IMR-90 (cell line): ENCODE results near the gene CLIC2. TPM values are rescaled to one million over a fixed set of nuclear protein-coding genes. Genes with fewer than 3 reads are reported as not detected.

ENCODE experiments used
- ATAC-seq: fragments of 200-7000 bp; cut with Tn5 transposase; 2 replicates; pipeline ENCODE4 v1.9.1; 2020; ENCODE audit warnings: low read depth, mild to moderate bottlenecking, moderate library complexity
- BruUV-seq: library from RNA; stranded (reverse); fragments of 400-500 nt; replicated peaks from 2 replicates; lab custom pipeline; 2021; lab: Mats Ljungman, UMichigan
- CTCF ChIA-PET: fragments of 300-600 bp; formaldehyde crosslinking; extraction: SDS; loops from one replicate; lab custom pipeline; 2021; ENCODE audit warnings: antibody characterized with exemption; lab: Yijun Ruan, JAX
- POLR2A ChIA-PET: fragments of 300-600 bp; sonication (Branson Sonifier 250); formaldehyde crosslinking; loops from one replicate; lab custom pipeline; 2022; ENCODE audit warnings: antibody characterized with exemption; ENCODE audit not compliant: unreplicated experiment; lab: Charles Lee
- DNase-seq: peaks from one replicate; pipeline ENCODE4 v3.0.0; 2013
- H2AFZ ChIP-seq: replicated peaks from 2 replicates; pipeline ENCODE3; 2013; ENCODE audit warnings: low read length, mild to moderate bottlenecking; ENCODE audit not compliant: poor library complexity
- H2AK5ac ChIP-seq: 2 replicates; pipeline ENCODE4 v1.6.1; 2013; ENCODE audit warnings: low read depth, low read length, inconsistent platforms
- H2AK9ac ChIP-seq: replicated peaks from 2 replicates; pipeline ENCODE3; 2013; ENCODE audit warnings: mild to moderate bottlenecking, low read depth, low read length, moderate library complexity; ENCODE audit not compliant: poor library complexity
- H2BK120ac ChIP-seq: 2 replicates; pipeline ENCODE4 v1.6.1; 2013; ENCODE audit warnings: low read depth, low read length, inconsistent platforms
- H2BK15ac ChIP-seq: 3 replicates; pipeline ENCODE4 v1.6.1; 2013; ENCODE audit warnings: low read depth, low read length, inconsistent platforms
- H2BK20ac ChIP-seq: 2 replicates; pipeline ENCODE4 v1.6.1; 2013; ENCODE audit warnings: low read depth, mild to moderate bottlenecking, inconsistent platforms, low read length, moderate library complexity
- H2BK5ac ChIP-seq: 2 replicates; pipeline ENCODE4 v1.6.1; 2013; ENCODE audit warnings: mild to moderate bottlenecking, low read depth, low read length, inconsistent platforms; ENCODE audit not compliant: poor library complexity, severe bottlenecking
- H3K14ac ChIP-seq: replicated peaks from 2 replicates; pipeline ENCODE4 v1.6.1; 2013; ENCODE audit warnings: low read depth, low read length, inconsistent platforms
- H3K18ac ChIP-seq: 2 replicates; pipeline ENCODE4 v1.6.1; 2013; ENCODE audit warnings: low read depth, low read length, control low read depth
- H3K23ac ChIP-seq: 2 replicates; pipeline ENCODE4 v1.6.1; 2013; ENCODE audit warnings: low read depth, low read length, inconsistent platforms
- H3K27ac ChIP-seq: 2 replicates; pipeline ENCODE4 v1.5.1; 2013; ENCODE audit warnings: mild to moderate bottlenecking, control low read depth, low read length; ENCODE audit not compliant: insufficient read depth
- H3K27me3 ChIP-seq: 2 replicates; pipeline ENCODE4 v1.6.1; 2013; ENCODE audit warnings: low read length; ENCODE audit not compliant: control insufficient read depth, insufficient read depth
- H3K36me3 ChIP-seq: 2 replicates; pipeline ENCODE4 v1.6.1; 2013; ENCODE audit warnings: low read length, mixed read lengths; ENCODE audit not compliant: control insufficient read depth, insufficient read depth
- H3K4ac ChIP-seq: 2 replicates; pipeline ENCODE4 v1.6.1; 2013; ENCODE audit warnings: low read depth, low read length, inconsistent platforms
- H3K4me1 ChIP-seq: 2 replicates; pipeline ENCODE4 v1.6.1; 2013; ENCODE audit warnings: low read length, mixed read lengths; ENCODE audit not compliant: control insufficient read depth, insufficient read depth
- H3K4me2 ChIP-seq: 2 replicates; pipeline ENCODE4 v1.6.1; 2013; ENCODE audit warnings: low read depth, mild to moderate bottlenecking, control low read depth, low read length, moderate library complexity
- H3K4me3 ChIP-seq: 2 replicates; pipeline ENCODE4 v1.5.1; 2013; ENCODE audit warnings: low read depth, mild to moderate bottlenecking, control low read depth, low read length, moderate library complexity; ENCODE audit not compliant: insufficient read depth
- H3K56ac ChIP-seq: 2 replicates; pipeline ENCODE4 v1.6.1; 2013; ENCODE audit warnings: low read length, inconsistent platforms; ENCODE audit not compliant: insufficient read depth; ENCODE audit errors: extremely low read depth
- H3K79me1 ChIP-seq, 2 experiments: 2 replicates each; pipeline ENCODE4 v1.6.1; 2013; ENCODE audit warnings: low read length in 2 of 2, inconsistent platforms in 1 of 2, low read depth in 1 of 2
- H3K9ac ChIP-seq: 2 replicates; pipeline ENCODE4 v1.6.1; 2013; ENCODE audit warnings: low read depth, low read length, control low read depth
- H3K9me1 ChIP-seq: 2 replicates; pipeline ENCODE4 v1.6.1; 2013; ENCODE audit warnings: low read length, inconsistent platforms; ENCODE audit not compliant: insufficient read depth
- H3K9me3 ChIP-seq: 2 replicates; pipeline ENCODE4 v1.6.1; 2013; ENCODE audit warnings: low read length; ENCODE audit not compliant: control insufficient read depth, insufficient read depth
- H4K20me1 ChIP-seq: 2 replicates; pipeline ENCODE4 v1.6.1; 2013; ENCODE audit warnings: low read length, inconsistent platforms; ENCODE audit not compliant: insufficient read depth
- H4K5ac ChIP-seq: 2 replicates; pipeline ENCODE4 v1.6.1; 2013; ENCODE audit warnings: mild to moderate bottlenecking, low read depth, low read length, control low read depth
- H4K8ac ChIP-seq, 2 experiments: 2 replicates each; pipeline ENCODE4 v1.6.1; 2013; ENCODE audit warnings: low read depth in 2 of 2, low read length in 2 of 2, control low read depth in 1 of 2, inconsistent platforms in 1 of 2
- H4K91ac ChIP-seq: 2 replicates; pipeline ENCODE4 v1.6.1; 2013; ENCODE audit warnings: low read depth, low read length, inconsistent platforms; ENCODE audit not compliant: insufficient read depth
- BHLHE40 ChIP-seq: fragments of 150-350 bp; IDR thresholded peaks from 2 replicates; pipeline ENCODE4 v1.6.1; 2016; ENCODE audit warnings: mild to moderate bottlenecking, low read depth, low read length
- CEBPB ChIP-seq: IDR thresholded peaks from 2 replicates; pipeline ENCODE4 v1.6.1; 2012; ENCODE audit warnings: low read depth, low read length, improper control_type of control experiment
- FOS ChIP-seq: fragments of 150-350 bp; IDR thresholded peaks from 2 replicates; pipeline ENCODE4 v1.6.1; 2016; ENCODE audit warnings: low read depth, low read length
- MAFK ChIP-seq: IDR thresholded peaks from 2 replicates; pipeline ENCODE4 v1.6.1; 2012; ENCODE audit warnings: low read depth, low read length, improper control_type of control experiment
- MAZ ChIP-seq: IDR thresholded peaks from 2 replicates; pipeline ENCODE4 v1.6.1; 2012; ENCODE audit warnings: low read depth, mild to moderate bottlenecking, low read length, improper control_type of control experiment, moderate library complexity, borderline replicate concordance
- MXI1 ChIP-seq: IDR thresholded peaks from 2 replicates; pipeline ENCODE4 v1.6.1; 2012; ENCODE audit warnings: low read depth, mild to moderate bottlenecking, low read length, moderate library complexity, borderline replicate concordance
- NFE2L2 ChIP-seq: fragments of 150-350 bp; IDR thresholded peaks from 2 replicates; pipeline ENCODE4 v1.6.1; 2016; ENCODE audit warnings: low read depth, mild to moderate bottlenecking, low read length
- POLR2A ChIP-seq: IDR thresholded peaks from 2 replicates; pipeline ENCODE4 v1.6.1; 2012; ENCODE audit warnings: mild to moderate bottlenecking, low read depth, low read length
- RFX5 ChIP-seq: IDR thresholded peaks from 2 replicates; pipeline ENCODE4 v1.8.0; 2012; ENCODE audit warnings: low read depth, mild to moderate bottlenecking, low read length, moderate library complexity
- SMC3 ChIP-seq: fragments of 150-350 bp; IDR thresholded peaks from 2 replicates; pipeline ENCODE4 v1.6.1; 2016; ENCODE audit warnings: low read depth, mild to moderate bottlenecking, antibody characterized with exemption, low read length, moderate library complexity
- WGBS, 2 experiments: methylation state at CpG; one replicate each; pipeline versions ENCODE4 v1.1.5 to v1.1.7; 2013; ENCODE audit warnings: missing lambda C conversion rate in 2 of 2; ENCODE audit not compliant: insufficient read length in 1 of 2; ENCODE audit errors: extremely low coverage in 2 of 2; 5-methylcytosine and 5-hydroxymethylcytosine counted together
- dilution Hi-C: fragments of 300-500 bp; cut with HindIII; formaldehyde crosslinking; loops from one replicate; pipeline ENCODE4 v1.14.3; 2018; ENCODE audit warnings: low sequenced_read_pairs; ENCODE audit not compliant: unreplicated experiment
- in situ Hi-C: fragments of 300-500 bp; cut with MboI; formaldehyde crosslinking; loops from 3 replicates; pipeline ENCODE4 v1.14.3; 2019; ENCODE audit warnings: low sequenced_read_pairs, inconsistent platforms, mixed read lengths
- intact Hi-C: fragments of 100-400 bp; cut with micrococcal nuclease; formaldehyde crosslinking; loops from 2 replicates; pipeline ENCODE4 v1.10.0; 2022
- polyA plus RNA-seq, 3 experiments: library from polyadenylated mRNA; depleted of rRNA; stranded (reverse); fragments of >200 nt; gene quantifications; 2 replicates each; pipeline ENCODE4 v1.2.3, GENCODE V29; 2012; ENCODE audit warnings: low replicate concordance in 1 of 3
- total RNA-seq: library from RNA; depleted of rRNA; stranded (reverse); fragments of >200 nt; gene quantifications from 2 replicates; pipeline ENCODE4 v1.2.3, GENCODE V29; 2012
- TF ChIP-seq, protein P1 (sequence below): conservative IDR thresholded peaks from 2 replicates; pipeline ENCODE4 v1.5.1; 2012; ENCODE audit warnings: mild to moderate bottlenecking, low read depth, low read length, improper control_type of control experiment
- TF ChIP-seq, protein P2 (sequence below): fragments of 150-350 bp; IDR thresholded peaks from 2 replicates; pipeline ENCODE4 v1.6.1; 2017; ENCODE audit warnings: mild to moderate bottlenecking, antibody characterized with exemption, low read length, low read depth

The CLIC2 gene
- total and polyA plus RNA-seq, 2 of the 4 experiments (the other 2 are of a cell fraction), result 0.07 to 0.18 TPM

DNA sequence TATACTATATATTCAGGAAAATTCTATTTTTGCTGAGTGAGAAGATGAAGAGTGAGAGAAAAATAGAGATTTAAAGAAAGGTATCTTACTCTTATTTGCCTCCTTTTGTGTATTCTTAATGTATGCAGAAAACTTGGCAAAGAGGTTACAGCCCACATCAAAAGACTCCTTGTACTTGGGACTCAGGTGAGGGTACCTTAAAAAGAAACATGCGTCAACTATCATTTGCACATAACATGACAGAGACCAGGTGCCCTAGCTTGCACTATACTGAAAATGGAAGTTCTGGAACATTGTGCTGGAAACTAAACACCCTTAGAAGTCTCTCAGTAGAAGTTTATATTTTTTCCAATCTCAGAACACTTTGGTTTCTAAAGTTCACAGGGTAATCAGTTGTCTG, 54.5 kb downstream of the CLIC2 start:
- no peak overlapping the region for H3K14ac ChIP-seq
- ChIA-PET POLR2A (no interaction called here), CTCF (no interaction called here)
- H3K27me3 ChIP-seq, result no peaks in the 10 kb centered on the region
- no peak overlapping the region for H4K5ac ChIP-seq
- no peak overlapping the region for H2AK9ac ChIP-seq
- H3K36me3 ChIP-seq, result no peaks in the 10 kb centered on the region
- no TSS peak for BruUV-seq
- no peak overlapping the region for H3K23ac ChIP-seq
- intact Hi-C loops (no loop called here), dilution Hi-C loops (no loop called here), in situ Hi-C loops (no loop called here)
- no peak overlapping the region for H4K91ac ChIP-seq
- no peak overlapping the region for H2AFZ ChIP-seq
- H3K4ac ChIP-seq, result no peak overlapping the region
- no peak overlapping the region for H2BK20ac ChIP-seq
- H2BK5ac ChIP-seq, result no peak overlapping the region
- no peaks in the 10 kb centered on the region for H3K9me1 ChIP-seq
- H3K4me1 ChIP-seq, result no peaks in the 10 kb centered on the region
- H3K4me3 ChIP-seq, result no peak overlapping the region
- H3K18ac ChIP-seq, result no peak overlapping the region
- H3K9ac ChIP-seq, result no peak overlapping the region
- H4K8ac ChIP-seq, result no peak overlapping the region
- no peaks in the 10 kb centered on the region for H3K9me3 ChIP-seq
- ATAC-seq (no peak), DNase-seq (no peak)
- H3K56ac ChIP-seq, result no peak overlapping the region
- no CpG with 5 or more reads among the region's 1 CpG for WGBS, 2 experiments
- TF ChIP-seq FOS, result no peak
- TF ChIP-seq, protein P1, sequence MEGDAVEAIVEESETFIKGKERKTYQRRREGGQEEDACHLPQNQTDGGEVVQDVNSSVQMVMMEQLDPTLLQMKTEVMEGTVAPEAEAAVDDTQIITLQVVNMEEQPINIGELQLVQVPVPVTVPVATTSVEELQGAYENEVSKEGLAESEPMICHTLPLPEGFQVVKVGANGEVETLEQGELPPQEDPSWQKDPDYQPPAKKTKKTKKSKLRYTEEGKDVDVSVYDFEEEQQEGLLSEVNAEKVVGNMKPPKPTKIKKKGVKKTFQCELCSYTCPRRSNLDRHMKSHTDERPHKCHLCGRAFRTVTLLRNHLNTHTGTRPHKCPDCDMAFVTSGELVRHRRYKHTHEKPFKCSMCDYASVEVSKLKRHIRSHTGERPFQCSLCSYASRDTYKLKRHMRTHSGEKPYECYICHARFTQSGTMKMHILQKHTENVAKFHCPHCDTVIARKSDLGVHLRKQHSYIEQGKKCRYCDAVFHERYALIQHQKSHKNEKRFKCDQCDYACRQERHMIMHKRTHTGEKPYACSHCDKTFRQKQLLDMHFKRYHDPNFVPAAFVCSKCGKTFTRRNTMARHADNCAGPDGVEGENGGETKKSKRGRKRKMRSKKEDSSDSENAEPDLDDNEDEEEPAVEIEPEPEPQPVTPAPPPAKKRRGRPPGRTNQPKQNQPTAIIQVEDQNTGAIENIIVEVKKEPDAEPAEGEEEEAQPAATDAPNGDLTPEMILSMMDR, result no peak
- TF ChIP-seq NFE2L2, result no peak
- no peak for TF ChIP-seq MXI1
- no peak for TF ChIP-seq SMC3
- TF ChIP-seq MAFK, result no peak
- TF ChIP-seq BHLHE40, result no peak
- TF ChIP-seq, protein P2, sequence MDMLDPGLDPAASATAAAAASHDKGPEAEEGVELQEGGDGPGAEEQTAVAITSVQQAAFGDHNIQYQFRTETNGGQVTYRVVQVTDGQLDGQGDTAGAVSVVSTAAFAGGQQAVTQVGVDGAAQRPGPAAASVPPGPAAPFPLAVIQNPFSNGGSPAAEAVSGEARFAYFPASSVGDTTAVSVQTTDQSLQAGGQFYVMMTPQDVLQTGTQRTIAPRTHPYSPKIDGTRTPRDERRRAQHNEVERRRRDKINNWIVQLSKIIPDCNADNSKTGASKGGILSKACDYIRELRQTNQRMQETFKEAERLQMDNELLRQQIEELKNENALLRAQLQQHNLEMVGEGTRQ, result no peak
- no peak for TF ChIP-seq MAZ
- TF ChIP-seq CEBPB, result no peak
- no peak for TF ChIP-seq RFX5
- no peak for TF ChIP-seq POLR2A
- H2BK120ac ChIP-seq, result no peak overlapping the region
- no peak overlapping the region for H3K4me2 ChIP-seq
- H2BK15ac ChIP-seq, result no peak overlapping the region
- no peaks in the 10 kb centered on the region for H3K79me1 ChIP-seq
- H3K27ac ChIP-seq, result no peak overlapping the region
- H4K20me1 ChIP-seq, result no peaks in the 10 kb centered on the region
- H2AK5ac ChIP-seq, result no peak overlapping the region
